DND-41 (cell line): ENCODE results near the gene POC1A.
A peak's percentile ranks its signal among the peaks of the same experiment; 100 is the strongest.

Experiments used
- ATAC-seq: fragments of 200-7000 bp; cut with Tn5 transposase; 3 replicates; pipeline ENCODE4 v1.9.1; 2021; ENCODE audit warnings: low read depth; ENCODE audit not compliant: insufficient read depth
- DNase-seq: peaks from one replicate; pipeline ENCODE4 v3.0.0-alpha.2; 2020
- H2AFZ ChIP-seq: 2 replicates; pipeline ENCODE4 v1.6.0; 2012; ENCODE audit warnings: low read depth, low read length
- H3K27ac ChIP-seq: 2 replicates; pipeline ENCODE4 v1.5.1; 2012; ENCODE audit warnings: low read length, inconsistent platforms
- H3K27me3 ChIP-seq: fragments of 200-600 bp; sonication (generic); 2 replicates; pipeline ENCODE4 v1.6.0; 2012; ENCODE audit warnings: low read length, mild to moderate bottlenecking, inconsistent platforms; ENCODE audit not compliant: insufficient read depth, poor library complexity
- H3K36me3 ChIP-seq: 2 replicates; pipeline ENCODE4 v1.5.1; 2012; ENCODE audit warnings: low read length, inconsistent platforms; ENCODE audit not compliant: insufficient read depth
- H3K4me1 ChIP-seq: 2 replicates; pipeline ENCODE4 v1.5.1; 2012; ENCODE audit warnings: mild to moderate bottlenecking, low read length; ENCODE audit not compliant: insufficient read depth
- H3K4me2 ChIP-seq: 2 replicates; pipeline ENCODE4 v1.6.0; 2012; ENCODE audit warnings: mild to moderate bottlenecking, moderate library complexity, low read length, inconsistent platforms; ENCODE audit not compliant: insufficient read depth
- H3K4me3 ChIP-seq, 2 experiments: fragments of 200-600 bp in 1 of 2; shearing (Covaris generic) in 1 of 2; 2 replicates each; pipeline ENCODE4 v1.5.1; 2012 to 2016; ENCODE audit warnings: inconsistent platforms in 2 of 2, low read length in 2 of 2, mild to moderate bottlenecking in 2 of 2, low read depth in 1 of 2, moderate library complexity in 1 of 2
- H3K79me2 ChIP-seq: 2 replicates; pipeline ENCODE4 v1.6.0; 2012; ENCODE audit warnings: low read length, inconsistent platforms; ENCODE audit not compliant: insufficient read depth
- H3K9ac ChIP-seq: 2 replicates; pipeline ENCODE4 v1.6.0; 2012; ENCODE audit warnings: low read depth, mild to moderate bottlenecking, inconsistent platforms, low read length, moderate library complexity
- H3K9me3 ChIP-seq: 2 replicates; pipeline ENCODE4 v1.5.1; 2012; ENCODE audit warnings: low read length, moderate library complexity, mild to moderate bottlenecking, inconsistent platforms; ENCODE audit not compliant: insufficient read depth, severe bottlenecking
- H4K20me1 ChIP-seq: 2 replicates; pipeline ENCODE4 v1.6.0; 2012; ENCODE audit warnings: low read length; ENCODE audit not compliant: insufficient read depth
- EZH2 ChIP-seq: IDR thresholded peaks from 3 replicates; pipeline ENCODE4 v1.6.1; 2012; ENCODE audit warnings: borderline replicate concordance, low read depth, mild to moderate bottlenecking, moderate library complexity, low read length, inconsistent platforms; ENCODE audit not compliant: severe bottlenecking
- TF ChIP-seq, protein P1 (sequence below): IDR thresholded peaks from 2 replicates; pipeline ENCODE4 v1.5.1; 2012; ENCODE audit warnings: borderline replicate concordance, low read length, moderate library complexity, mild to moderate bottlenecking; ENCODE audit not compliant: poor library complexity, severe bottlenecking; ENCODE audit errors: extremely low read depth

Gene POC1A

DNA sequence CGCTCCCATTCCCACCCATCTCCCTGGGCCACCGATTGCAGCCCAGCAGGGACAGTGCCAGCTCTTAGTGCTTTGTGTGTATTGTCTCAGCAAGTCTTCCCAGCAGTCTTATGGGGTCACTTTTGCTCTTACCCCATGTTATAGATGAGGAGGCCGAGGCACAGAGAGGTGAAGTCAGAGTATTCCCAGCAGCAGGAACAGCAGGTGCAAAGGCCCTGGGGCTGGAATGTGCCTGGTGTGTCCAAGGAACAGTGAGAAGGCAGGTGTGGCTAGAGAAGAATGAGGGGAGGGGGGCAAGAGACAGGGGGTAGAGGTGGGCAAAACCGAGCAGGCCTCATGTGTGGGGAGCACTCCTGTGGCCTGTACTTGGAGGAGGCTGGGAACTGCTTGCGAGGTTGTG, 85.1 kb downstream of the POC1A start:
- no peak overlapping the region for H3K9ac ChIP-seq

DNA sequence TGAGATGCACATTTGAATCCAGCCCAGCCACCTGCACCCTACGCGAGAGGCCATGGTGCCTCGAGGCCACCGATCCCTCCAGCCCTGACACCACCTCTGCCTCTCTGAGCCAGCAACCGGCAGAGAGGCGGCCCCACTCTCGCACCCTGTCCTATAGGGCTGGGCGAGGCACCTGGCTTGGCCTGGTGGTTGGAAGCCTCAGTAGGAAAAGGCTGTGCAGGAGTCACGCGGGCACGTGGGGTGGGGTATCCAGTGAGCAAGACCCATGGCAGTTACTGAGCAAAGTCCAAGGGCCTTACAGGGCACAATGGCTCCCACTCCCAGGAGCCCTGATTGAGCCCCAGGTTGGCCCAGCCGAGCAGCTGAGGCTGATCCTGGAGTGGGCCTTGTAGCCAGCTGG, 85.5 kb downstream of the POC1A start:
- Histone ChIP-seq H3K4me1 (no peaks in the 10 kb centered on the region), H3K9me3 (no peaks in the 10 kb centered on the region), H3K9ac (no peak overlapping the region), H3K79me2 (no peaks in the 10 kb centered on the region), H3K4me2 (no peak overlapping the region), H3K27ac (no peak overlapping the region), H4K20me1 (peaks cover 3% of the 10 kb centered on the region), H2AFZ (no peak overlapping the region), H3K27me3 (no peaks in the 10 kb centered on the region), H3K4me3 (no peak overlapping the region), H3K36me3 (peaks cover 12% of the 10 kb centered on the region)
- TF ChIP-seq EZH2 = no peak
- ATAC-seq (0 out of 3 replicates have a peak, but pooled peaks have one; percentile 22), DNase-seq (no peak)

More for the DNA sequence above, 85.1 kb downstream of the POC1A start:
- Histone ChIP-seq H3K27me3 (no peaks in the 10 kb centered on the region), H4K20me1 (peaks cover 3% of the 10 kb centered on the region), H2AFZ (no peak overlapping the region), H3K4me2 (no peak overlapping the region), H3K27ac (no peak overlapping the region), H3K79me2 (no peaks in the 10 kb centered on the region), H3K36me3 (peaks cover 16% of the 10 kb centered on the region), H3K9me3 (no peaks in the 10 kb centered on the region), H3K4me3 (no peak overlapping the region), H3K4me1 (no peaks in the 10 kb centered on the region)
- no peak for TF ChIP-seq EZH2
- TF ChIP-seq, protein P1, sequence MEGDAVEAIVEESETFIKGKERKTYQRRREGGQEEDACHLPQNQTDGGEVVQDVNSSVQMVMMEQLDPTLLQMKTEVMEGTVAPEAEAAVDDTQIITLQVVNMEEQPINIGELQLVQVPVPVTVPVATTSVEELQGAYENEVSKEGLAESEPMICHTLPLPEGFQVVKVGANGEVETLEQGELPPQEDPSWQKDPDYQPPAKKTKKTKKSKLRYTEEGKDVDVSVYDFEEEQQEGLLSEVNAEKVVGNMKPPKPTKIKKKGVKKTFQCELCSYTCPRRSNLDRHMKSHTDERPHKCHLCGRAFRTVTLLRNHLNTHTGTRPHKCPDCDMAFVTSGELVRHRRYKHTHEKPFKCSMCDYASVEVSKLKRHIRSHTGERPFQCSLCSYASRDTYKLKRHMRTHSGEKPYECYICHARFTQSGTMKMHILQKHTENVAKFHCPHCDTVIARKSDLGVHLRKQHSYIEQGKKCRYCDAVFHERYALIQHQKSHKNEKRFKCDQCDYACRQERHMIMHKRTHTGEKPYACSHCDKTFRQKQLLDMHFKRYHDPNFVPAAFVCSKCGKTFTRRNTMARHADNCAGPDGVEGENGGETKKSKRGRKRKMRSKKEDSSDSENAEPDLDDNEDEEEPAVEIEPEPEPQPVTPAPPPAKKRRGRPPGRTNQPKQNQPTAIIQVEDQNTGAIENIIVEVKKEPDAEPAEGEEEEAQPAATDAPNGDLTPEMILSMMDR = no peak
- no peak for DNase-seq
- no peak for ATAC-seq

- Histone ChIP-seq H3K9ac (no peak overlapping the region), H4K20me1 (peaks cover 3% of the 10 kb centered on the region), H3K4me3 (no peak overlapping the region), H3K4me1 (no peaks in the 10 kb centered on the region), H3K27ac (no peak overlapping the region), H3K27me3 (no peaks in the 10 kb centered on the region), H3K36me3 (peaks cover 8% of the 10 kb centered on the region; the same call in 1 of the 2 replicates), H3K4me2 (no peak overlapping the region), H3K79me2 (no peaks in the 10 kb centered on the region), H3K9me3 (no peaks in the 10 kb centered on the region), H2AFZ (no peak overlapping the region)
- ATAC-seq (no peak), DNase-seq (no peak)
- TF ChIP-seq, protein P1 = no peak
- no peak for TF ChIP-seq EZH2
These were observed 86.1 kb downstream of the POC1A start for GRCh38 chr3:52068055-52068571.

- no peak overlapping the region for H3K9ac ChIP-seq
- DNase-seq (no peak), ATAC-seq (no peak)
- no peaks in the 10 kb centered on the region for H3K9me3 ChIP-seq
- no peak overlapping the region for H3K4me2 ChIP-seq
- no peak overlapping the region for H3K27ac ChIP-seq
- TF ChIP-seq EZH2 = no peak
- TF ChIP-seq, protein P1 = no peak
- no peaks in the 10 kb centered on the region for H3K79me2 ChIP-seq
- H3K36me3 ChIP-seq = peaks cover 8% of the 10 kb centered on the region; the same call in 1 of the 2 replicates
- H3K27me3 ChIP-seq = no peaks in the 10 kb centered on the region
- no peaks in the 10 kb centered on the region for H3K4me1 ChIP-seq
- no peak overlapping the region for H3K4me3 ChIP-seq
- no peak overlapping the region for H2AFZ ChIP-seq
- H4K20me1 ChIP-seq = peaks cover 3% of the 10 kb centered on the region
These were observed 86.7 kb downstream of the POC1A start for GRCh38 chr3:52067526-52067925.
